Lung (tissue), 12 donors: ENCODE data around the gene HOXB9. TPM values are rescaled to one million over a fixed set of nuclear protein-coding genes. Genes with fewer than 3 reads are reported as not detected.

Experiments
- ATAC-seq: fragments of 200-7000 bp; cut with Tn5 transposase; one replicate; pipeline ENCODE4 v1.9.1; 2020; ENCODE audit warnings: moderate number of reproducible peaks; ENCODE audit not compliant: insufficient read depth, low FRiP score
- DNase-seq, 3 donors: peaks; one replicate each; pipeline ENCODE4 v3.0.0-alpha.2; 2013 to 2017
- H3K27ac ChIP-seq, 2 donors: one replicate each; pipeline ENCODE4 v1.5.1; 2013; ENCODE audit warnings: mild to moderate bottlenecking in 2 of 2, moderate library complexity in 2 of 2, control low read depth in 1 of 2, inconsistent platforms in 1 of 2, low read depth in 1 of 2, low read length in 1 of 2
- H3K27me3 ChIP-seq, 3 donors: one replicate each; pipeline ENCODE4 v1.5.1; 2013; ENCODE audit warnings: low read length in 2 of 3; ENCODE audit not compliant: control insufficient read depth in 3 of 3, insufficient read depth in 3 of 3
- H3K36me3 ChIP-seq, 4 donors: one replicate each; pipeline ENCODE4 v1.5.1; 2013; ENCODE audit warnings: low read length in 4 of 4, mild to moderate bottlenecking in 1 of 4, moderate library complexity in 1 of 4; ENCODE audit not compliant: control insufficient read depth in 4 of 4, insufficient read depth in 4 of 4
- H3K4me1 ChIP-seq, 5 donors: one replicate each; pipeline ENCODE4 v1.5.1; 2013; ENCODE audit warnings: low read length in 5 of 5, mild to moderate bottlenecking in 2 of 5, moderate library complexity in 1 of 5; ENCODE audit not compliant: control insufficient read depth in 5 of 5, insufficient read depth in 5 of 5
- H3K4me3 ChIP-seq: one replicate; pipeline ENCODE4 v1.5.1; 2013; ENCODE audit warnings: mild to moderate bottlenecking, control low read depth, moderate library complexity
- H3K9ac ChIP-seq, 2 donors: one replicate each; pipeline ENCODE4 v1.5.1; 2013; ENCODE audit warnings: low read length in 2 of 2, control low read depth in 1 of 2; ENCODE audit not compliant: insufficient read depth in 1 of 2
- H3K9me3 ChIP-seq, 4 donors: one replicate each; pipeline ENCODE4 v1.5.1; 2013; ENCODE audit warnings: low read length in 3 of 4, mild to moderate bottlenecking in 1 of 4, moderate library complexity in 1 of 4; ENCODE audit not compliant: control insufficient read depth in 4 of 4, insufficient read depth in 3 of 4
- CTCF ChIP-seq: IDR thresholded peaks from 2 replicates; pipeline ENCODE4 v1.5.1; 2012; ENCODE audit warnings: mild to moderate bottlenecking; ENCODE audit errors: control extremely low read depth, extremely low read depth
- WGBS, 2 donors: extraction: QIAGEN DNeasy Blood & Tissue Kit; methylation state at CpG; one replicate each; pipeline ENCODE4 v1.1.7; 2013; 5-methylcytosine and 5-hydroxymethylcytosine counted together
- polyA plus RNA-seq, 2 donors: library from polyadenylated mRNA; stranded (reverse); fragments of 200-250 nt; gene quantifications; one replicate each; pipeline ENCODE4 v1.2.1, GENCODE V29; 2013
- total RNA-seq, 2 donors: library from RNA; depleted of rRNA in 1 of 2; stranded (reverse); fragments of >200 nt in 1 of 2; gene quantifications; one replicate each; pipeline ENCODE4 v1.2.1, GENCODE V29; 2014 to 2021
- donor health status: control.
- donor health status: control.
- donor health status: Bipolar disorder and iron deficiency.
- donor health status: healthy.
- donor health status: DM: yes; HTN: yes; CAD: no.

HOXB9 gene
- total and polyA plus RNA-seq, 4 donors: 0.18 TPM; not detected in 3

- ATAC-seq (no peak), DNase-seq (peak; percentile 88 to 97 (median 96))
- no peak for TF ChIP-seq CTCF
- peaks cover 0 to 11% (median 3%) of the 10 kb centered on the region in 4 donors for H3K36me3 ChIP-seq
- no peak overlapping the region for H3K4me3 ChIP-seq
- 19 to 27% methylated on average over 5 of the region's 5 CpGs for WGBS, 2 donors
- H3K4me1 ChIP-seq: peaks cover 0 to 74% (median 7%) of the 10 kb centered on the region in 5 donors
- peak overlapping the region; percentile 61 to 98 for H3K9ac ChIP-seq
- H3K27ac ChIP-seq: peak overlapping the region in 1 of 2 donors; percentile 77
- no peaks in the 10 kb centered on the region for H3K9me3 ChIP-seq
- H3K27me3 ChIP-seq: peaks cover 3 to 56% (median 5%) of the 10 kb centered on the region in 3 donors
These were observed 38.7 kb downstream of the HOXB9 start for GRCh38 chr17:48587276-48588073.

GRCh38 chr17:48586355-48587258, 39.6 kb downstream of the HOXB9 start:
- no peak for TF ChIP-seq CTCF
- 6 to 12% methylated on average over 34 of the region's 34 CpGs for WGBS, 2 donors
- Histone ChIP-seq H3K27ac (peak overlapping the region in 1 of 2 donors; percentile 59), H3K4me1 (peaks cover 0 to 77% (median 7%) of the 10 kb centered on the region in 5 donors), H3K4me3 (no peak overlapping the region), H3K36me3 (peaks cover 0 to 11% (median 3%) of the 10 kb centered on the region in 4 donors), H3K9ac (peak overlapping the region; percentile 66 to 98), H3K9me3 (peaks cover 0 to 2% (median 0%) of the 10 kb centered on the region in 4 donors), H3K27me3 (peaks cover 3 to 50% (median 5%) of the 10 kb centered on the region in 3 donors)
- DNase-seq (peak; percentile 60 to 69 (median 68)), ATAC-seq (no peak)

GRCh38 chr17:48584223-48584741, 41.9 kb downstream of the HOXB9 start:
- H3K4me3 ChIP-seq: no peak overlapping the region
- WGBS, 2 donors: 46 to 75% methylated on average over 2 of the region's 2 CpGs
- peaks cover 0 to 82% (median 7%) of the 10 kb centered on the region in 5 donors for H3K4me1 ChIP-seq
- H3K27ac ChIP-seq: no peak overlapping the region
- H3K9ac ChIP-seq: peak overlapping the region in 1 of 2 donors; percentile 24
- ATAC-seq (no peak), DNase-seq (peak; percentile 53 to 76 (median 76))
- peaks cover 4 to 56% (median 7%) of the 10 kb centered on the region in 3 donors for H3K27me3 ChIP-seq
- H3K9me3 ChIP-seq: peaks cover 0 to 2% (median 0%) of the 10 kb centered on the region in 4 donors
- no peak for TF ChIP-seq CTCF
- H3K36me3 ChIP-seq: no peaks in the 10 kb centered on the region
